Embryonic facial prominence (tissue), 1 donor: ENCODE data around the gene DENND1A.
"Not testable (repeated sequence)": the region's sequence is repeated elsewhere in the genome, so short reads cannot be mapped to it uniquely, and the experiment has no call there.

Source experiments
- DNase-seq: peaks from one replicate; pipeline ENCODE4 v3.0.0-alpha.2; 2016; ENCODE audit errors: extremely low spot score

The DENND1A gene

DNA sequence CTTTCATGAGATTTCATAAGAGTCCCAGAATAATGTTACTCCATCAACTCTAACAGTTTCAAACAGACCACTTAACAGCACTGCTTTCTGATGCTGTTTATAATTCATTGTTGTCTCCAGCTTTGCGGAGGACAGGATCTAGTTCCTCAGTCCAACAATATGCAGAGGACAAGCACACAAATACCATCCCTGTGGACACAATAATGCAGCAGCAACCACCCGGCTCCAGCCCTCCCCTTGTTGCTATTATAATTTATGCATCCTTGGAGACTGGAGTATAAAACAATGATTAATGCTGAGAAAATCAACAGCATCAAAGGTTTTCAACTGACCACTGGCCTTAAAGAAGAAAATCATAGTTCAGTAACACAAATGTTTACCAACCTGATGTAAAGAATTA, 108.3 kb downstream of the DENND1A start:
- no peak for DNase-seq

DNA sequence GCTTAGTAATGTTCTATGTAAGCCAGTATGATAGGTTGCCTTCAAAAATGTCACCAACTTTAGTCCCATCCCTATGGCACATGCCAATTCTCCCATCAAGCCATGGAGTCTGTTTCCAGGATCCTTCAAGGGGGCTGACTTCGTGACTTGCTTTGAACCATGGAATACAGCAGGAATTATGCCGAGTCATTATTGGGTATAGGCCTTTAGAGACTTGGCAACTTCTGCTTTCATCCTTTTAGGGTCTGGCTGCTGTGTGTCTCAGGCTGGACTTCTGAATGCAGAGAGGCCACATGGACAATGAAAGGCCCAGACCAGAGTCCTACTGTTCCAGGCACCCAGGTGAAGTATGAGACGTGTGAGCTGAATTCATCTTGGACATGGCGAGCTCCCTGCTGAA, 109.8 kb downstream of the DENND1A start:
- no peak for DNase-seq

DNA sequence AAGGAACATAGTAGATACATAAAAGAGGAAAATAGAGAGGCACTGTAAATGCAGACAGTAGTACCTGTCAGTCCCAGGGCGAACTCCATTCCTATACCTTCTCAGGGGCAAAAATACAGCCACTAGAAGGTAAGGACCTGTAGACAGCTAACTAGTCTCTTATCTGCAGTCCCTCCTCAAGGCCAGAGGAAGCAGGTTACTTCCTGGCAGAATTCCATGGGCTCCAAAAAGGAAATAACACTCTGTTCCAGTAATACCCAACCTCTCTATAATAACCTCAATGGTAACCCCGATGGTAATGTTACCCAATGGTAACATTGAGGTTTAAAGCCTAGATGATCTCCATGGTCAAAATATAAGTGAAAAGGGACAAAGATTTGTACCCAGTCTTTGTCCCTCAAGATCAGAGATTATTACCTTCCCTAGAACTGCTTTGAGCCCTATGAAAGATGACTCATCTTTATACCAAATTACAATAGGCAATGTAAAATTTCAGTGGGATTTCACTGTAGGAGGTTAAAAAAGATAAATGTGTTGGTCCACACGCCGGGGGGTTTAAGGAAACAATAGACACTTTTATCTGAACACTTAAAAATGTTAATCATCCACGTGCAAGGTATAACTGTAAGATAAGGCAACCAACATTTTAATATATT, 113.0 kb downstream of the DENND1A start:
- DNase-seq, result no peak

DNA sequence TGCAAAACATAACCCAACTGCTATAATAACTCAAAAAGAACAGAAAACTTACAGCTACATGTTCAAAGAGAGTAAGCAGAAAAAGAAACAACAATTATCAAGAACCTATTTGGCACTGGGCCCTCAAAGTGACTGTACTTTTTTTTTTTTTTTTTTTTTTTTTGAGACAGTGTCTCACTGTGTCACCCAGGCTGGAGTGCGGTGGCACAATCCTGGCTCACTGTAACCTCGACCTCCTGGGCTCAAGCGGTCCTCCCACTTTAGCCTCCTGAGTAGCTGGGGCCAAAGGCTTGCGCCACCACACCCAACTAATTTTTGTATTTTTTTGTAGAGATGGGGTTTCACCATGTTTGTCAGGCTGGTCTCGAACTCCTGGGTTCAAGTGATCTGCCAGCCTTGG, 114.1 kb downstream of the DENND1A start:
- not testable (repeated sequence) for DNase-seq

DNA sequence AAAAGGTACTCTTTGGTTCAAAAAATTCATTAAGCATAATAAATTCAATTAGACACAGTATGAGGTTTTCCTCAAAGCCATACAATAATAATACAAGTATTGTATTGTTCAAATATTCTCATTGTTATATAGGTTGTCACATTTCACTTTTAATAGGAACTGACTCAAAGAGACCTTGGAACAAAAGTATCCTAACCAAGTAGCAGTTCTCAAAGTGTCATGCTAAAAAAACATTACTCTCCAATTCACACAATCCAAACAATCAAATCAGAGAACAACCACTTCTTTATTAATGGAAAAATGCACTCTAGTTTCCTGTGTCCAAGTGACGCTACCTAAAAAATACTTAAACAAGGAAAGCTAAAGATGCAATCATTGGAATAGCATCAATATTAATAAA, 115.4 kb downstream of the DENND1A start:
- no peak for DNase-seq

DNA sequence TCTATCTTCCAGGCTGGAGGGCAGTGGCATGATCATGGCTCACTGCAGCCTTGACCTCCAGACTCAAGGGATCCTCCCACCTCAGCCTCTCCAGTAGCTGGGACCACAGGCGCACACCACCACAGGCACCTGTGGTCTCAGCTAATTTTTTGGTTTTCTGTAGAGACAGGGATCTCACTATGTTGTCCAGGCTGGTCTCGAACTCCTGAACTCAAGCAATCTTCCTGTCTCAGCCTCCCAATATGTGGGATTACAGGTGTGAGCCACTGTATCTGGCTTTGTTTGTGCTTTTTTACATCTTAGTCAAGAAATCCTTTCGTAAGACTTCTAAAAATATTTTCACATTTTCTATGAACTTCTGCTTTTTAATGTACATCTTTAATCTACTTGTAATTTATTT, 116.9 kb downstream of the DENND1A start:
- no peak for DNase-seq

DNA sequence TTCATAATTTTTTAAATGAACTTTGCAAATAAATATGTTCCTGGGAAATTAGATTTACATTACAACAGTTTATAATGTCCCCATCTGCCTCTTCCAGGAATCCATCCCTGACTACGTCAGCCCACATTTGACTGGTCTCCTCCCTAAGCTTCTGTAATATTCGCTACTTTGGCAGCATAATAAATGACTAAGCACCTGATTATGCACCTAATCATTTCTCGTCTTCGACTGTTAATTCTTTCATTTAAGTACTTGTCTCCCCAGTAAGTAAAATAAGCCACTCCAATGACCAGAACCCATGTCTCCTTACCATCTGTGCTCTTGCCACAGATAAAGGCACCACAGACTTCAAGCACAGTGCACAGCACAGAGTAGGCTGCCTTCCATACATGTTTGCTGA, 122.7 kb downstream of the DENND1A start:
- no peak for DNase-seq

DNA sequence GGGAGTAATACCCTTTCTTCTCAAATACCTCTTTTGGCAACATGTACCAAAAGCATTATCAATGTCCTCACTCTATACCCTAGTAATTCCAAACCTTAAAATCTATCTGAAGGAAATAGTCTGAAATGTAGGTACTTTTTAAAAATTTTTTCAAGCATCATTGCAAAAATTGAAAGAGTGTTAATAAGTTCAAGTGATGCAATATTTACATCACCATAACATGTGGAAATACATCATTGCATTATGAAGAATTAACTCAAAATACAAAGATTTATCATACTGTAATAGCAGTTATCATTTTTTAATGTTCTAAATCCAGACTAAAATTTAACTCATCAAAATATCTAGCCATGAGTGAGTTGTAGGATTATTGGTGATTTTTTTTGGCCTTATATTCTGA, 123.1 kb downstream of the DENND1A start:
- DNase-seq, result no peak

DNA sequence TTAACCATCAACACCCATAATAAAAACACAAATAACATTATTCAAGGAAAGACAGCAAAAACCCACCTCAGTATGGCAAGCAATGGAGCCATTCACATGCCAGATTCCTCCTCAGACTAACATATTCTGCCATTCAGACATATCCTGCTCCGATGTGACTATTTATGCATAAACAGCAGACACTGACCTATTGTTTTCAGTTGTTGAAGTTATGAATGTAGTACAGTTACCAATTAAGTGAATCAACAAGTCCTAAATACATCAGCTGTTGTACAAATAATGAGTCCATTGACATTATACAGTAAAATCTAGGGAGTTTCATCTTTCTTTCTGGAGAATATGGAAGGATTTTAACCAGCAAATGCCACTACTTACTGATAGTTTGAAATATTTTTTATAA, 131.7 kb downstream of the DENND1A start:
- no peak for DNase-seq

DNA sequence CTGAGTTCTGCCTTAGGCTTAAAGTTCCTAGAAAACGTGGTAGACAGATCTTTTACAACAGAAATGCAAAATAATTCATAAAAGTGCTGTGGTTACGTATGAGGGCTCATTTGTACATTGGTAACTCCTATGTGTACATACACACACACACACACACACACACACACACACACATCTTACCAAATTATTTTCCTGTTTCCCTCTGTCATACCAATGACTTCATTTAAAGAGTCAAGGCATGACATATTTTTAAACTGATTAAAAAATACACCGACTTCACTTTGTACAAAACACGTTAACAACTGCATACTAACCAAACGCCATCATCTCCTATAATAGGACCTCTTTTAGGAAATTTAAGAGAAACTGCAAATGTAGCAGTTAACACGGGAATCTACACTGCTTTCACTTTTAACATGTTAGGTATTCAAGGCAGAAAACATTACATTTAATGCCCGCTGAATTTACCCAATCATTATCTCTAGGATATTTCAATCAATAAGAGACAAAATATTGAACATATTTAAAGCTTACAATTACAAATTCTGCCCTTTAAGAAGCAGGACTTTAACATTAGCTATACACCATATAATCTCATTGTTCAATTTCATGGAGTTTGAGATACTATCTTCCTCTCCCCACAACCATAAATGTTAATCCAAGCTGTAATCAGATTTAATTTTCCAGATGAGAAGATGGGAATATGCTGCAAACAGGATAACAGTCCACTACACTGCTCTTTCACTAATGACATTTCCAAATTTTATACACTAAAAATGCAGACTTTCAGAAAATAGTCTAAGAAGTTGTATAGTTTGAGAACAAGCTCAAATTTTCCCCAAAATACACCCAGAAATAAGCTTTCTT, 133.1 kb downstream of the DENND1A start:
- DNase-seq, result no peak

DNA sequence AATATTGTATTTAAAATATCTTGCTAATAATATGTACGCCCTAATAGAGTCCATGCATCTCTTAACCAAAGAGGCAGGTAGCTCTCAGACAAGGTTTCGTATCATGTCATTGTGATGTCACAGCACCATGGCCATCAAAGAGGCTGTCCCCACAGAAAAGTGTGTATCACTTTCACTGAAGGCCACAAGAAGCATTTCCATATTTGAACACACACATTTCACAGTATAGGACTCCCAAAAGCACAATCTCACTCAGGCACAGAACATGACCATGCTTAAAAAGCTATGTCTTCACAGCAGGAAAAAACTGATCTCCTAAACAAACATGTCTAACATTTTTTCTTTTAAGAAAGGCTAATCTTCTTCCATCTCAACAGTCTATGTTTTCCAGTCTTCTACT, 133.8 kb downstream of the DENND1A start:
- no peak for DNase-seq

DNA sequence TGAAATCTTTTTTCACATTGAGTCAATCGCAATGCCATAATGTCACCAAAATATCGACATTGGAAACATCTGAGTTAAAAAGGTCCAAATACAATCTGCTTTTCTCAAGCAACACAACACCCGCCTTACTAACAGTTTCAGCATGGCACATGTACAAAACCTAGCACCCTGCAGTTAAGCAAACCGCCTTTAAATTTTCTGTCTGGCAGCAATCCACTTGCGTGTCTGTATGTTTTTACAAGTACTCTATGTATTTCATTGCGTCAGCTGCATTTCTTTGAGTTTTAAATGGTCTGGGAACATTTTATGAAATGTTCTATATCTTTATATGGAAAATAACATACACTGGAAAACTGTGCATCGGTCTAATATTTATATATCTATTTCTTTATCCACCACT, 134.6 kb downstream of the DENND1A start:
- DNase-seq, result no peak

DNA sequence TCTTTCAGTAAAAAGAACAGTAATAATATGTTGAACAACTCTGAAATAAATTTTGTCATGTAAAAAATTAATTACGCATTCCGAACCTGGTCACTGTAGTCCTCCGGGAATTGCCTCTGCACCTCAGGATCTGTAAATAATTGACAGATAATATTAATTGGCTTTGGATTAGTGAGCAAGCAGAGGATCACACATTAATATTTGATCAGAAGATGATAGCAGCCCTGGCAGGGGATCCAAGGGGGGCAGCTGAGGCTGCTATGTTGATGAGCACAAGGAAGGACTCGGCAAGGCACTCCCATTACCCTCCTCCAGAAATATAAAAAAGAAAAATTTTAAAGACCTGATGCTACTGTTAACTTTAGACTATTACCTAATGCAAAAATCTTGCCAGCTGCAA, 137.4 kb downstream of the DENND1A start:
- DNase-seq, result no peak

DNA sequence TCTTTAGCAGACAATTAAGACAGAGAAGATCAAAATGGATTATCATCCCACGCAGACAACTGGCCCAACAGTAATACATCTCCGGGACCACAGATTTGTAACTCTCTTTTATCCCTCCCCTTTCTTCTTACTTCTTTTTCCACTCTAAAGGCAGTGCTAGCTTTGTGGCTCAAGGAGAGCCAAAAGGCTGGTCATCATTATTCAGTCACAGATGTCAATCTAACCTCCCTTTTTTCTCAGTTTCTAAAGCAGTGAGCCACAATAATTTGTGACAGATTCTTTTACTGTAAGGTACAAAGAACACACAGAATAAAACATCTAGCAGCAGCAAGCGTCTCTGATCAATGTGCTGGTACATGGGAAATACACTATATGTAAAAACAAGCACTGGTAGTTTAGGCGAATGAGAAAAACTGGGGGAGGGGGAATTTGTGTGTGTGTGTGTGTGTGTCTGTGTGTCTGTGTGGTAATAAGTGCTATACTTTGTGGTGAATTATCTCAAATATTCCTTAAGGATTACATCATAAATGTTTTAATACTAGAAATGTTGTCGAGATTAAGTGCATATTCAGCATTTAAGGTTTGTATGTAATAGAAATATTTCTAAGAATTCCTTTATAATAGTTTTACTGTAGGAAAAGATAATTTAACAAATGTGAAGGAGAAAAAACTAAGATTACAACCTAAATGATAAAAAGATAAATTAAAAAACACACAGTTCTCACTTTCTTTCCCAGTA, 140.2 kb downstream of the DENND1A start:
- no peak for DNase-seq

DNA sequence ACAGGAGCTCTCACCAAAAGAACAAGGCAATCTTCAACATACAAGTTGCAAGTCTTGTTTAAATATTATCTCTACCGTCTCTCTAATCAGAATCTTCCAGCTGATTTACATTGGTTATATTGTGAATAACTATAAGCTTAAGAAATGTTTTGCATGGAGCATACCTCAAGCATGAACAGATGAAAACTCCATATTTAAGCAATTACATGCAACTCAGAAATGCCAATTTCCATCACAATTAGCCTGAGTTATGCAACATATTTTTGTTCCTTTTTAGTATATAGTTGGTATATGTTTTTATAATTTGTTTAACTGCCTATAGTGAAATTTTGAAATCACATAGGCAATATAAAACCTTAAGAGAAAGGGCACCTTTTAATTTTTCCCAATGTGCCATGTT, 142.5 kb downstream of the DENND1A start:
- no peak for DNase-seq

DNA sequence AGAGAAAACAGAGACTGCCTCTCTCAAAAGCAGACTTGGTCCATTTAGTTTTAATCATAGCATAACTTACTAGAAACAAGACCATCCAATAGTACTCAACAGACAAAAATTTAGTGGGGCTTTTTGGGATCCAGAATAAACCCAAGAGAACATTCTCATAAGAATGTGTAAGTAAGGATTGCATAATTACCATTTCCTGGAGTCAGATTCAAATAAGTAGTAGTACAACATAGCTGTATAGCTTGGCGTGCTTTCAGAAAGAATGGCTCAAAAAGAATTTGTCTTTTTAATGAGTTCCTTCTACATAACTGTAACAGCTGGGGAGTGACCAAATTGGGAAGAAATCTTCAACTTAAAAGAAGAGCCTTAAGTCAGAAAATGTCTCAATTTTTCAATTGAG, 145.4 kb downstream of the DENND1A start:
- DNase-seq, result no peak

DNA sequence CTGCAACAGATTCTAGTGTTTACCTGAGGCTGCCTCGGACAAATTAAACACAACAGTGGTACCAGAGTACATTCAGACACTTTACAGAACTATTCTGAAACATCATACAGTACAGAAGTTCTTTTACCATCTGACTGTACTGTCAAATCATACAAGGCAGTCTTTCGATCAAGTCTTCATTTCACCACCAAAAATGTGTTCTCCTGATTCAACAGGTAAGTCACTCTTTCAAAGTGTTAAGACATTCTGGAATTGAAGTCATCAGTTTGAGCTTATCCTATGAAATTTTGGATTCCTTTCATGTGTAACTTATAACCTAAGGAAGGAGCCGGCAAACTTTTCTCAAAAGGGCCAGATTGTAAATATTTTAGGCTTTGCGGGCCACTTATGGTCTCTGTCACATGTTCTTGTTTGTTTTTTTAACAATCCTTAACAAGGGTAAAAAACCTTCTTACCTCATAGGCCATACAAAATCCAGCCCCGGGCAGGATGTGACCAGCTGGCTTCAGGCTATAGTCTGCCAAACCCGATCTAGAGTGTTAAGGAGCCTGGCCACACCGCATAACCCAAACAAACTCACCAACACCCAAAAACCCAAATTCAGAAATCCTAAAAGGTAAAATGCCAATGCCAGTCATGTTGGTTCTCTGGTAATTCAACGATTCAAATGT, 151.6 kb downstream of the DENND1A start:
- DNase-seq, result no peak

DNA sequence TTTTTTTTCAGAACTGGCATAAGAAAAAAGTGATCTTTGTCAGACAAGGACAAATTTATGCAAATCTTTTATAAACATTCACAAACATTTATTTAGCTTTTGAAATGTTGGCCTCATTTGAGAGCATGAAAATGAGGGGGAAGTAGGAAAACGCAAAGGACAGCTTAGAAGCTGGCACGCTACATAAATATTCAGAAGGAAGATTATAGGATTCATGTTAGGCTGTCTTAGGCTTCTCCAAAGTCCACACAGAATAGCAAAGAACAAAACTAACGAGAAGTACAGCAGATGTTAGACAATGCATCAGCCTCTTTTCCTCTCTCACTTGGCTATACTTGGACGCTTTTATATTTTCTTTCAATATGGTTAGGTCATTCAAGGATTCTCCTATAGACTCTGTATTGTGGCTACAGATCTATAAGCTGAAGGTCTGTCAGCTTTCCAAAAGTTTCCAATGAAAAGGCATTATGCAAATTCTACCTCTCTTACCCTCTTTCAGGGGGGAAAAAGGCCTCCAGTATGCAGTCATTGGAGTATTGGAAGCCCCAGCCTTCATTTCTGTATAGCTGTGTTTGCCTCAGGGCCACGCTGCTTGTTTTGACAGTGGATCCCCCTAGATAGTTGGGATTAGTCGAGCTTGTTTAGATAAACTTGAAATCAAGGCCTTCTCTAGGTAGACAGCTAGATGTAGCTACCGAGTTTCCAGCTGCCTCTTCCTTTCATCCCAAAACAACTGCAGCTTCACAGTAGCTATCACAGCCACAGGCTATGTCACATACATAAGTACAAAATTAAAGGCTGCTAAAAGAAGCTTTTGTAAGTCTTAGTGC, 153.0 kb downstream of the DENND1A start:
- DNase-seq, result no peak

DNA sequence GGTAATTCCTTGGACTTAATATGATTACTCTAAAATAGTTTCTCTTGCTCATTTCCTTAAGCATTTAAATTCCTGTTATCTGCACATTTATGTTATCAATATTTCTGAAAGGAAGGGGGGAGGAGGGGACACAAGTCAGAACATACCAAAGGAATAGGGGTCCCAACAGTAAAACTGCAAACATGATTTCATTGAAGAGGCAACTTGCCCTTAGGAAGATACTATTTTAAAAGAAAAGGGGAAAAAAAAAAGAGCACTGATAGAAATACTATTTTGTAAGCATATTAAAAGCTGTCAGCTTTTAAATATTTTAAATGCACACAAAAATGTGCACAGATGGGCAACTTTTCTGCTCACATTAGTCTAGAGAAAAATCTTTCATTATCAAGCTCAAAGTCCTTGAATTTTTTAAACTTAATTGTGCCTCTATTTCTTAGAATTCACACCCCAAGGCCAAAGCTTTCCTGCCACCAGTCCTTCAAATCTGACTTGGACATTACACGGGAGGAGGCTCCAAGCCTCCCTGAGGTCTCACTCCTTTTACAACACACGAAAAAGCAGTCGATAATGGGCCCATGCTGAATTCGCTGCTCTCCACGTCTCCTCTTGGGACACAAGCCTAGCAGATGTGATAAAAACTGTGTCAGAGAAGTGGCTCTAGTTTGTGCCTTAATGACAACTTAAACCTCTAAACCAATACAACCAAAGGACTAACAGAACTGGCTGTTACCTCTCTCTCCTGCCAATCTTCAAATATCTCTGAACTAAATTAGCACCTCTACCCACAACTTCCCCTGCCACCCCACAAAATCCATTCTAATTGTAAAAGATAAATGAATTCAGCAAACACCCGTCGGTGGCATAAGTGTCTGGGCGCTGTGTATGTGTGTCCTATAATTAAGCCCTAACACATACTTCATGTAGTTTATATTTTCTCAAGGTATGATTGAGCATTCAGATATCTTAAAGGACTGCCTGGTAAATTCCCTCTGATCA, 154.3 kb downstream of the DENND1A start:
- DNase-seq, result no peak

DNA sequence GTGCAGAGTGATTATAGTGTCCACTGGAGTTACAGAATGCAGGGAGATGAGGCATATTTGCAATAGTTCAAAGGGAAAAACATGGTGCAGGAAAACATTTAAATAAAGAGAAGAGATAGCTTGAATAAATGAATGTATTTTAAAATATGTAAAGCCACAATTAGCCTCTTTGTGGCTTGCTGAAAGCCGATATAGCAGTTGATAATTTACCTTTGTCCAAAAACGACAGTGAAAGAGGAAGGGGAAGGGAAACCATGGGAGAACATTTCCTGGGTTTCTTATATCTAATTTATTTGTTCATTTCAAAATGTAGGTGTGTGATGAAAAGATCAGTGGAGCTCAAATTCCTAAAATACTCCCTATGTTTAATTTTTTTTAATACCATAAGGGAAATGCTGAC, 156.1 kb downstream of the DENND1A start:
- DNase-seq, result no peak
